GM10248 (cell line): ENCODE data around the gene TOR1AIP1.

Experiments used
- CTCF ChIA-PET: fragments of 300-600 bp; sonication (Branson Sonifier 250); formaldehyde crosslinking; extraction: SDS; loops from one replicate; lab custom pipeline; 2021; ENCODE audit warnings: antibody characterized with exemption; lab: Yijun Ruan, JAX
- POLR2A ChIA-PET: fragments of 350-650 bp; sonication (Branson Sonifier 250); formaldehyde crosslinking; extraction: SDS; loops from one replicate; lab custom pipeline; 2020; ENCODE audit warnings: antibody characterized with exemption; lab: Yijun Ruan, JAX
- DNase-seq: peaks from one replicate; pipeline ENCODE4 v3.0.0; 2012; ENCODE audit errors: extremely low spot score
- TF ChIP-seq, protein P1 (sequence below): IDR thresholded peaks from 2 replicates; pipeline ENCODE4 v1.5.1; 2012; ENCODE audit warnings: mild to moderate bottlenecking, low read depth; ENCODE audit errors: extremely low read depth, missing control alignments, control extremely low read depth

Gene TOR1AIP1

DNA sequence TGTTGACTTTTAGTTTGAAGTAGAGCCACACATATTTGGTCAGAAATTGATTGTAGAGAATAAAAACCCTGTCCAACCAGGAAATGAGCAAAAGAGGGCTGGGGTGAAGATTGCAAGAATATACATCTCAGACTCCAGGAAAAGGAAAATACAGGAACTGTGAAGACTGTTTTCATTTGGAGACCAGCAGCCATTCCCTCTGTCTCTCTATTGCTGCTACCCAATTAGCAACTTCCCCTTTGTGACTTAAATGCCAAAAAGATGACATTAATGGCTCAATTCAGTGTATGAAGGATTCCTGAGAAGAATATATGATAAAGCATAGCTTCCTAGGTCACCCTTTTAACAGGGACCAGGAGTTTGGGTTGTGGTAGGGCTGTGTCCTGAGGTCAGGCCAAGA lies 40.9 kb downstream of the TOR1AIP1 start:
- CTCF ChIA-PET: interaction anchor here (0.9 to 6.7 kb wide), 3 partner anchors 11 to 14 kb away, joined by 3 to 55 read pairs (median 8); no protein-coding TSS in a partner anchor
- TF ChIP-seq, protein P1, sequence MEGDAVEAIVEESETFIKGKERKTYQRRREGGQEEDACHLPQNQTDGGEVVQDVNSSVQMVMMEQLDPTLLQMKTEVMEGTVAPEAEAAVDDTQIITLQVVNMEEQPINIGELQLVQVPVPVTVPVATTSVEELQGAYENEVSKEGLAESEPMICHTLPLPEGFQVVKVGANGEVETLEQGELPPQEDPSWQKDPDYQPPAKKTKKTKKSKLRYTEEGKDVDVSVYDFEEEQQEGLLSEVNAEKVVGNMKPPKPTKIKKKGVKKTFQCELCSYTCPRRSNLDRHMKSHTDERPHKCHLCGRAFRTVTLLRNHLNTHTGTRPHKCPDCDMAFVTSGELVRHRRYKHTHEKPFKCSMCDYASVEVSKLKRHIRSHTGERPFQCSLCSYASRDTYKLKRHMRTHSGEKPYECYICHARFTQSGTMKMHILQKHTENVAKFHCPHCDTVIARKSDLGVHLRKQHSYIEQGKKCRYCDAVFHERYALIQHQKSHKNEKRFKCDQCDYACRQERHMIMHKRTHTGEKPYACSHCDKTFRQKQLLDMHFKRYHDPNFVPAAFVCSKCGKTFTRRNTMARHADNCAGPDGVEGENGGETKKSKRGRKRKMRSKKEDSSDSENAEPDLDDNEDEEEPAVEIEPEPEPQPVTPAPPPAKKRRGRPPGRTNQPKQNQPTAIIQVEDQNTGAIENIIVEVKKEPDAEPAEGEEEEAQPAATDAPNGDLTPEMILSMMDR: no peak
- DNase-seq: no peak
- POLR2A ChIA-PET: no interaction called here

DNA sequence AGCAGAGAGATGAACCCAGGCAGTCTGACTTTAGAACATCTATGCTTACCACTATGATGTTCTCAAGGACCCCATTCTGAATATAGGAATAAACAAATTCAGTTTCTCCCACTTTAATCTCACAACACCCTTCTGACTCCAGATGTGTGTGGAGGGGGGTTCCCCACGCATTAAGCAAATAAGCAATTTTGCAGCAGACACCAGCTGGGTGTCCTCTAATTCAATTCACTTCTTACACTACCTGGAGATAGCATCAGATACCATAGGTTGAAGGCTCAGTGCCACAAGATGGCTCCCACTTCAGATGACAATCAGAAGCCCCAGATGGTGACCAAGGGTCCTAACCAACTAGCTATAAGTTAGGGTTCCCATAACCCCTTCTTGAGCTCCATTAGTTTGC lies 42.2 kb downstream of the TOR1AIP1 start:
- TF ChIP-seq, protein P1: no peak
- ChIA-PET CTCF (interaction anchor here (1.9 to 6.7 kb wide), 4 partner anchors 9 to 27 kb away, joined by 4 to 55 read pairs (median 12); no protein-coding TSS in a partner anchor), POLR2A (no interaction called here)
- no peak for DNase-seq

DNA sequence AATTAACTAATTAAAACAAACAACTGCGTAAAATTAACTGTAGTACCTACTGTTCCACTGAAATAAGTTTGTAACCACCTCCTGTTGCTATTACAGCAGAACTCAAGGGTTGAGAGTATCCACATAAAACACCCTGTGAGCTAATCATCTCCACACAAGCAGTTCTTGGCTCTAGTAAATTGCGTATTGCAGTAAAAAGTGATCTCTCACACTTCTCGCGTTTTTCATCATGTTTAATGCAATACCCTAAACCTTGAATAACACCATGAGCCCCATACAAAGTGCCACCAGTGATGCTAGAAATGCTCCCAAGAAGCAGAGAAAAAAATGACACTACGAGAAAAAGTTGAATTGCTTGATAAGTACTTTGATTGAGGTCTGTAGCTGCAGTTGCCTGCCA lies 43.2 kb downstream of the TOR1AIP1 start:
- TF ChIP-seq, protein P1: no peak
- DNase-seq: no peak
- POLR2A ChIA-PET: interaction anchor here (0.6 kb wide), 1 partner anchor 195 kb away, joined by 4 read pairs; no protein-coding TSS in a partner anchor
- CTCF ChIA-PET: interaction anchor here (1.3 to 6.7 kb wide), 4 partner anchors 8 to 26 kb away, joined by 3 to 55 read pairs (median 10); no protein-coding TSS in a partner anchor

DNA sequence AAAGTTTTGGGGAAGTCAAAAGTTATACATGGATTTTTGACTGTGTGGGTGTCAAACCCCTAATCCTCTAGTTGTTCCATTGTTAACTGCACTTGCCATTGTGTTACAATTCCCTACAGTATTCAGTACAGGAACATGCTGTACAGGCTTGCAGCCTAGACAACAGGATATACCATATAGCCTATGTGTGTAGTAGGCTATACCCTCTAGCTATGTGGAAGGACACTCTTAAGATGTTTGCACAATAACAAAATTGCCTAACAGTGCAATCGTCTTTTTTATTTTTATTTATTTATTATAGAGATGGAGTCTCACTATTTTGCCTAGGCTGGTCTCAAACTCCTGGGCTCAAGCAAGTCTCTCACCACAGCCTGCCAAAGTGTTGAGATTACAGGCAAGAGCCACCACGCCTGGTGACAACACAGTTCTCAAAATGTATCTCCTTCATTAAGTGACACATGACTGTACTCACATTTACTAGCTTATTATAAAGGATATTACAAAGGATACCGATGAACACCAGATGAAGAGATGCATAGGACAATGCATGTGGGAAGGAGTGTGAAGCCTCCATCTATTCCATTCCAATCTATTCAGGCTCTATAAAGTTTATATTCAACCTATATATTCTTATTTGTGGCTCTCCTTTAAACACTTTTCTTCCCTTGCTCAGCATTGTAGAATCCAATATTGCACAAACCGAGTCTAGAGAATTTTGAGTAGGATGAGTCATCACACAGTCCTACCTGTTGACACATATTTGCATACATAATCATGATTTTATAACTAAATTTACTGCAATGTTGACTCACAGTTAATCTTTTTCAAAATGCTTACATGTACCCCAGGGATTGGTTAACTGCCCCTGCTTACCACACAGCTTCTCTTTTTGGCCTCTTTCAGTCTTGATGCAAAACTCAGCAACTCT lies 44.1 kb downstream of the TOR1AIP1 start:
- TF ChIP-seq, protein P1: no peak
- ChIA-PET CTCF (interaction anchor here (1.3 to 6.7 kb wide), 4 partner anchors 8 to 25 kb away, joined by 3 to 55 read pairs (median 10); no protein-coding TSS in a partner anchor), POLR2A (no interaction called here)
- DNase-seq: no peak

DNA sequence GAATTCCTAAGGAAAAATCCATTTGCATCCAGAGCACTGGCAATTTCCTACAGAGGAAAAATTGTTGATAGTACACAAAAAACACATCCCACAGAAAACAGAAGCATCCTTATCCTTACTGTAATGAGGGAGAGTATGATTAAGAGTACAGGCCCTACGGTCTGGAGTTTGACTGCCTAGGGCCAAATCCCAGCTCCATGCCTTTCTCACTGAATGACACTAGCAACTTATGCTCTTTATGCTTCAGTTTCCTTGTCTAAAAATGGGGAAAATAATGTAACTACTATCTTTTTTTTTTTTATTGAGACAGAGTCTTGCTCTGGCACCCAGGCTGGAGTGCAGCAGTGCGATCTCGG lies 44.7 kb downstream of the TOR1AIP1 start:
- TF ChIP-seq, protein P1: no peak
- ChIA-PET POLR2A (no interaction called here), CTCF (interaction anchor here (1.7 to 6.7 kb wide), 2 partner anchors 10 to 14 kb away, joined by 5 to 55 read pairs; no protein-coding TSS in a partner anchor)
- no peak for DNase-seq

DNA sequence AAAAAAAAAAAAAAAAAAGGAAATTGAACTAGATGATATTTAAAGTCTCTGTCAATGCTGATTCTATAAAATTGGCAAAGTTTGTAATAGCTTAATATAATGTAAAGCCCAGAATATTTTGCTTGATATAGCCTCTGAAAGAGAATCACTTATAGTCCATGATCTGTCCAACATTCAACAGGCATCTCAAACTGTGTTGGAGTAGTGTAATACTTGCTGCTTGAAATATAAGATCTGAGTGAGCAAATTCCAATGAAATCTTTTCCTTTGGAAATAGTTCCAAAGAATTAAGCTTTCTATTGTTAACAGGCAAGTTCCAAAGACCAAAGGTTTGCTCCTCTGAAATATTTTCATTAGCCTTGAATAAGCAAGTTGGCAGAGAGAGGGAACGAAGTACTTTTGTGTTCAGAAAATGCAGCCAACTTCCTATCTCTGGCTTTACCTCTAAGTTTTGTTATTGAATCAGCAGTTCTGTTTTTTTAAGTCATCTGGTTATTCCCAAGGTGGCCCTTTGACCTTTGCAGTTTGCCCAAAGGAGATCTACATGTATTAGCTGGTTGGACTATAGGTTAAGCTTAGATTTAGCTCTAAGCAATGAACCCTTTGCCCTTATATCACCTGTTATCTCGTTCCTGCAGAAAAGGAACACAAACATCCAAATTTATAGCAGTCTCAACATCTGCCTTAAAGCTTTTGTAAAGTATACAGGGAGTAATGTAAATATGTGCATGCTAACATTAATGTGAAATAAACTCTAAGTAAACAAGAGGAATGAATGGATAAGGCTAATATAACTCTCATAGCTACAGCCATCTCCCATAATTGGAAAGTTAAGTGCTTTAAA lies 48.1 kb downstream of the TOR1AIP1 start:
- TF ChIP-seq, protein P1: no peak
- no peak for DNase-seq
- POLR2A ChIA-PET: interaction anchor here (0.6 kb wide), 1 partner anchor 249 kb away, joined by 3 read pairs; no protein-coding TSS in a partner anchor
- CTCF ChIA-PET: interaction anchor here (0.9 to 1.9 kb wide), 8 partner anchors 8 to 57 kb away, joined by 3 to 8 read pairs (median 3); no protein-coding TSS in a partner anchor
